ENCODE measurements around the gene ALAS1. TPM values are rescaled to one million over a fixed set of nuclear protein-coding genes. Genes with fewer than 3 reads are reported as not detected.

The ALAS1 gene
- total and polyA plus RNA-seq, 2 of the 13 experiments (the other 11 are each of a cell fraction or from before 2014, with no cell fraction given): 36.0 to 43.2 TPM

DNA sequence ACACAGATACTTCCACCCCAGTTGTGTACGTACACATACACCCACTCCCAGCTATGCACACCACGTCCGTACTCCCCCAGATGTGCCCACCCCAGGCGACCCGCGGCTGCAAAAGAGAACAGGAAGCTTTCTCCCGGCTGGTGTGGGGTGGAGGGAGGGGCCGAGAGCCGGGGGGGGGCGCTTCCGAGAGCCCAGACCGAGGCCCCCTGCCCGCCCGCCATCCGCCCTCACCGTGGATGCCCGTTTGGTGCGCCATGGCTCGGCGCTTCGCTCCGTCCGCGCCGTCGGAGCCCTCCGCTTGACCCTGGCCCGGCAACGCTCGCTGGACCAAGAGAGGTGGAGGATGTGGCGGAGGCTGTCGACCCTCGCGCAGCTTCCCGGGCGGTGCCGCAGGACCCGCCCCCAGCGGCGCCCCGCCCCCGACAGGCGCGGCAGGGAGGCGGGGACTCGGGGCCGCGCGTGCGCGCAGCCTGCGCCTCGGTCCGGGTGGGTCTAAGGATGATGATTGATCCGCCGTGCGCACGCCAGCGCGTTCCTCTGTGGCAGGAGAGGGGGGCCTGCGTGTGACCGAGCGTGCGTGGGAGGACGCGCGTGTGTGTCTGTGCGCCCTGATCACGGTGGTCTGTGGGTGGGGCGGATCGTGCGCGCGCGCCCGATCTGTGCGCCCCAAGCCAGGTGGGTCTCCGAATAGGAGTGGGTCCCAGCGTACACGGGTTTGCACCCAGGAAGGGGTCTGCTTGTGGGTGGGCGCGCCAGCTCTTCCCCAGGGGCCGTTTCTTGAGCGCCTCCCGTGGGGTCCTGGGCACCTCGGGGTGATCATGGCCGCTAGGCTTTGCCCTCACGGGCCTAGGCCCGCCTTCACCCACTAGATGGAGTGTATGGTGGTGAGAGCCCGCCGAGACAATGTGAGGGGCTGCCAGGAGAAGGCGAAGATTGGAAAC, 41.1 kb downstream of the ALAS1 start, which contains the start of gene TWF2 (continued):
- TF ChIP-seq ZNF224 (CRISPR knock-in tag; IDR thresholded peaks at IDR 0.05): 0 out of 2 replicates have a peak, but pooled peaks have one; percentile 52
- TF ChIP-seq, protein P1, sequence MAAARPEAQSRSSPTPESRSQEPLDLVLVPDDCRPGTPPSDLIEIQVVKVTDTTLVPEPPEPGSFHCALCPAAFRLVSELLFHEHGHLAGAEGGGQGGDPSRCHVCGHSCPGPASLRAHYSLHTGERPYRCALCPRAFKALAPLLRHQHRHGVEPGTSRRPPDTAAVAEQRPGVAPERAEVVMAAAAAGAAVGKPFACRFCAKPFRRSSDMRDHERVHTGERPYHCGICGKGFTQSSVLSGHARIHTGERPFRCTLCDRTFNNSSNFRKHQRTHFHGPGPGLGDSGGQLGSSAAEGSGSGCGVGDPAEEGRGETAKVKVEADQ (CRISPR knock-in tag; IDR thresholded peaks at IDR 0.05; ENCODE audit: borderline replicate concordance): no peak
- TF ChIP-seq, protein P2, sequence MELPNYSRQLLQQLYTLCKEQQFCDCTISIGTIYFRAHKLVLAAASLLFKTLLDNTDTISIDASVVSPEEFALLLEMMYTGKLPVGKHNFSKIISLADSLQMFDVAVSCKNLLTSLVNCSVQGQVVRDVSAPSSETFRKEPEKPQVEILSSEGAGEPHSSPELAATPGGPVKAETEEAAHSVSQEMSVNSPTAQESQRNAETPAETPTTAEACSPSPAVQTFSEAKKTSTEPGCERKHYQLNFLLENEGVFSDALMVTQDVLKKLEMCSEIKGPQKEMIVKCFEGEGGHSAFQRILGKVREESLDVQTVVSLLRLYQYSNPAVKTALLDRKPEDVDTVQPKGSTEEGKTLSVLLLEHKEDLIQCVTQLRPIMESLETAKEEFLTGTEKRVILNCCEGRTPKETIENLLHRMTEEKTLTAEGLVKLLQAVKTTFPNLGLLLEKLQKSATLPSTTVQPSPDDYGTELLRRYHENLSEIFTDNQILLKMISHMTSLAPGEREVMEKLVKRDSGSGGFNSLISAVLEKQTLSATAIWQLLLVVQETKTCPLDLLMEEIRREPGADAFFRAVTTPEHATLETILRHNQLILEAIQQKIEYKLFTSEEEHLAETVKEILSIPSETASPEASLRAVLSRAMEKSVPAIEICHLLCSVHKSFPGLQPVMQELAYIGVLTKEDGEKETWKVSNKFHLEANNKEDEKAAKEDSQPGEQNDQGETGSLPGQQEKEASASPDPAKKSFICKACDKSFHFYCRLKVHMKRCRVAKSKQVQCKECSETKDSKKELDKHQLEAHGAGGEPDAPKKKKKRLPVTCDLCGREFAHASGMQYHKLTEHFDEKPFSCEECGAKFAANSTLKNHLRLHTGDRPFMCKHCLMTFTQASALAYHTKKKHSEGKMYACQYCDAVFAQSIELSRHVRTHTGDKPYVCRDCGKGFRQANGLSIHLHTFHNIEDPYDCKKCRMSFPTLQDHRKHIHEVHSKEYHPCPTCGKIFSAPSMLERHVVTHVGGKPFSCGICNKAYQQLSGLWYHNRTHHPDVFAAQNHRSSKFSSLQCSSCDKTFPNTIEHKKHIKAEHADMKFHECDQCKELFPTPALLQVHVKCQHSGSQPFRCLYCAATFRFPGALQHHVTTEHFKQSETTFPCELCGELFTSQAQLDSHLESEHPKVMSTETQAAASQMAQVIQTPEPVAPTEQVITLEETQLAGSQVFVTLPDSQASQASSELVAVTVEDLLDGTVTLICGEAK (IDR thresholded peaks at IDR 0.05): no peak
- TF ChIP-seq, protein P2 (CRISPR knock-in tag; IDR thresholded peaks at IDR 0.05): 0 out of 2 replicates have a peak, but pooled peaks have one; percentile 23
- TF ChIP-seq ZNF841 (CRISPR knock-in tag; IDR thresholded peaks at IDR 0.05; ENCODE audit: borderline replicate concordance): no peak
- 0 out of 2 replicates have a peak, but pooled peaks have one; percentile 25 for TF ChIP-seq ZBTB20 (CRISPR knock-in tag; IDR thresholded peaks at IDR 0.05; ENCODE audit: borderline replicate concordance, low read depth)
- TF ChIP-seq MTA1 (CRISPR knock-in tag; IDR thresholded peaks at IDR 0.05; ENCODE audit: borderline replicate concordance): peak; percentile 76; the same call in 1 of the 2 replicates
- no peak for TF ChIP-seq ZNF644 (CRISPR knock-in tag; IDR thresholded peaks at IDR 0.05; ENCODE audit: low read depth)
- TF ChIP-seq ZFP37 (CRISPR knock-in tag; IDR thresholded peaks at IDR 0.05; ENCODE audit: borderline replicate concordance): no peak
- TF ChIP-seq, protein P3, sequence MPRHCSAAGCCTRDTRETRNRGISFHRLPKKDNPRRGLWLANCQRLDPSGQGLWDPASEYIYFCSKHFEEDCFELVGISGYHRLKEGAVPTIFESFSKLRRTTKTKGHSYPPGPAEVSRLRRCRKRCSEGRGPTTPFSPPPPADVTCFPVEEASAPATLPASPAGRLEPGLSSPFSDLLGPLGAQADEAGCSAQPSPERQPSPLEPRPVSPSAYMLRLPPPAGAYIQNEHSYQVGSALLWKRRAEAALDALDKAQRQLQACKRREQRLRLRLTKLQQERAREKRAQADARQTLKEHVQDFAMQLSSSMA (CRISPR knock-in tag; IDR thresholded peaks at IDR 0.05): no peak
- TF ChIP-seq SIX4 (CRISPR knock-in tag; IDR thresholded peaks at IDR 0.05): 0 out of 2 replicates have a peak, but pooled peaks have one; percentile 8
- no peak for TF ChIP-seq SMAD9 (CRISPR knock-in tag; IDR thresholded peaks at IDR 0.05)
- no peak for TF ChIP-seq ZNF660 (CRISPR knock-in tag; IDR thresholded peaks at IDR 0.05; ENCODE audit: borderline replicate concordance, low read depth)
- TF ChIP-seq, protein P4, sequence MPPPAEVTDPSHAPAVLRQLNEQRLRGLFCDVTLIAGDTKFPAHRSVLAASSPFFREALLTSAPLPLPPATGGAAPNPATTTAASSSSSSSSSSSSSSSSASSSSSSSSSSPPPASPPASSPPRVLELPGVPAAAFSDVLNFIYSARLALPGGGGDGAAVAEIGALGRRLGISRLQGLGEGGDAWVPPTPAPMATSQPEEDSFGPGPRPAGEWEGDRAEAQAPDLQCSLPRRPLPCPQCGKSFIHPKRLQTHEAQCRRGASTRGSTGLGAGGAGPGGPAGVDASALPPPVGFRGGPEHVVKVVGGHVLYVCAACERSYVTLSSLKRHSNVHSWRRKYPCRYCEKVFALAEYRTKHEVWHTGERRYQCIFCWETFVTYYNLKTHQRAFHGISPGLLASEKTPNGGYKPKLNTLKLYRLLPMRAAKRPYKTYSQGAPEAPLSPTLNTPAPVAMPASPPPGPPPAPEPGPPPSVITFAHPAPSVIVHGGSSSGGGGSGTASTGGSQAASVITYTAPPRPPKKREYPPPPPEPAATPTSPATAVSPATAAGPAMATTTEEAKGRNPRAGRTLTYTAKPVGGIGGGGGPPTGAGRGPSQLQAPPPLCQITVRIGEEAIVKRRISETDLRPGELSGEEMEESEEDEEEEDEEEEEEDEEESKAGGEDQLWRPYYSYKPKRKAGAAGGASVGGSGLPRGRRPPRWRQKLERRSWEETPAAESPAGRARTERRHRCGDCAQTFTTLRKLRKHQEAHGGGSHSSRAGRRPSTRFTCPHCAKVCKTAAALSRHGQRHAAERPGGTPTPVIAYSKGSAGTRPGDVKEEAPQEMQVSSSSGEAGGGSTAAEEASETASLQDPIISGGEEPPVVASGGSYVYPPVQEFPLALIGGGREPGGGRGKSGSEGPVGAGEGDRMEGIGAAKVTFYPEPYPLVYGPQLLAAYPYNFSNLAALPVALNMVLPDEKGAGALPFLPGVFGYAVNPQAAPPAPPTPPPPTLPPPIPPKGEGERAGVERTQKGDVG (CRISPR knock-in tag; IDR thresholded peaks at IDR 0.05; ENCODE audit: borderline replicate concordance): no peak

Measured in HepG2 (cell line).